ENCODE measurements around the gene ZC3H6.

The ZC3H6 gene

DNA sequence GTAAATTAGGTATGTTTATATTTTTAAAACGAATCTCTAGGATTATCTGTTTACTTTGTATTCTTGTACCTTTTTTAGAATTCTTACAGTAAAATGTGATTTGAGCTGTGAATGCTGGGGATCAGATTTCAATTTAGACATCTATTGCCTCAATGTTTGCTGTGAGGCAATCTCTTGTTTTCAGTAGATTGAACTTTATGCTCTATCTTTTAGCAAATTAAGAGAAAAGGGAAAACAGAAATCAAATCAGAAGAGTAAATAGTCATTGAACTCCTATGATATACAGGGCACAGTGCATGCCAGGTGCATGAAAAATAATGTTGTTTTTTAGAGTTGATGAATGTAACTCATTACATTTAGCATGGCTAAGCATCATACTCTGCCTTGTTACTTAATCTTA is 39.5 kb downstream of the ZC3H6 start:
- Histone ChIP-seq H3K9me3 (no peaks in the 10 kb centered on the region), H3K27me3 (no peaks in the 10 kb centered on the region), H3K4me1 (ENCODE audit: control insufficient read depth in 1 of 2, insufficient read depth in 1 of 2, low read depth in 1 of 2, low read length in 1 of 2) (no peaks in the 10 kb centered on the region), H3K4me3 (ENCODE audit: low read depth in 1 of 2, low read length in 1 of 2) (no peak overlapping the region), H3K36me3 (peaks cover 44% of the 10 kb centered on the region), H3K27ac (no peak overlapping the region)
- TF ChIP-seq, protein P1, sequence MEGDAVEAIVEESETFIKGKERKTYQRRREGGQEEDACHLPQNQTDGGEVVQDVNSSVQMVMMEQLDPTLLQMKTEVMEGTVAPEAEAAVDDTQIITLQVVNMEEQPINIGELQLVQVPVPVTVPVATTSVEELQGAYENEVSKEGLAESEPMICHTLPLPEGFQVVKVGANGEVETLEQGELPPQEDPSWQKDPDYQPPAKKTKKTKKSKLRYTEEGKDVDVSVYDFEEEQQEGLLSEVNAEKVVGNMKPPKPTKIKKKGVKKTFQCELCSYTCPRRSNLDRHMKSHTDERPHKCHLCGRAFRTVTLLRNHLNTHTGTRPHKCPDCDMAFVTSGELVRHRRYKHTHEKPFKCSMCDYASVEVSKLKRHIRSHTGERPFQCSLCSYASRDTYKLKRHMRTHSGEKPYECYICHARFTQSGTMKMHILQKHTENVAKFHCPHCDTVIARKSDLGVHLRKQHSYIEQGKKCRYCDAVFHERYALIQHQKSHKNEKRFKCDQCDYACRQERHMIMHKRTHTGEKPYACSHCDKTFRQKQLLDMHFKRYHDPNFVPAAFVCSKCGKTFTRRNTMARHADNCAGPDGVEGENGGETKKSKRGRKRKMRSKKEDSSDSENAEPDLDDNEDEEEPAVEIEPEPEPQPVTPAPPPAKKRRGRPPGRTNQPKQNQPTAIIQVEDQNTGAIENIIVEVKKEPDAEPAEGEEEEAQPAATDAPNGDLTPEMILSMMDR (IDR thresholded peaks at IDR 0.05), result no peak

DNA sequence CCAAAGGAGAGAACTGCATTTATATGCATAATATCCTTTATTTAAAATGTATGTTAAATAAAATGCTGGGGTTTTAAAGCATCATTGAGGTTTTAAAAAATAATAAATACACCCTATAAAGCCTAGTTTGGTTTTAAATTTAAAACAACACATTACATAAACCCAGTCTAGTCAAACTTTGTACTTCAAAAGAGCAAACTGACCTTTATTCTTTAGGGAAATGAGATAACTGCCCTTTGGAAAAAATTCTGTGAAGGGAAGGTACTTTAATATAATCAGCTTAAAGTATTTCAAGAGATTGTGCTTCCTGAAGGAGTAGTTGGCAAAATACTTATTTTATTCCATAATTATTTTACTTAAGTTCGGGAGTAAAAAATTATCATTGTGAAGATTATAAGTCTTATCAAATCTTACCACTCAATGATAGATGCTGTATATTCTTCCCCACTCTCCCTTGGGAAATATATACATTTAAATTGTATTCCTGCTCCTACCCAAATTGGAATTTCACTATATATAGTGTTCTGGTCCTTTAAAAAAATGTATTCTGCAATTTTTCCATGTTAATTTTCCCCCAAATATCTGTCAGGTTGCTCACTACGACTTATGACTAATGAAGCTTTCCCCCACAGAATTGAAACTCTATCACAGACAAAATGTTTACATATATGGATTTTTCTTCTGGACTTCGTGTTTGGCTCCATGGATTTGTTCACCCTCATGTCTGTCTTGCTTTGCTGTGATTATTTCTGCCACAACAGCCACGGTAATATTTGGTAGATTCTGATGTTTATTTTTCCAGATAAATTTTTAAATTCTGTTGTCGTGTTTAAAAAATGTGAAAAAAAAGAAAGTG is 42.1 kb downstream of the ZC3H6 start:
- TF ChIP-seq, protein P1 (IDR thresholded peaks at IDR 0.05), result no peak
- H3K4me3 ChIP-seq (ENCODE audit: low read depth in 1 of 2, low read length in 1 of 2), result no peak overlapping the region
- H3K9me3 ChIP-seq, result no peaks in the 10 kb centered on the region
- H3K27me3 ChIP-seq, result no peaks in the 10 kb centered on the region
- H3K27ac ChIP-seq, result no peak overlapping the region
- no peaks in the 10 kb centered on the region for H3K4me1 ChIP-seq (ENCODE audit: control insufficient read depth in 1 of 2, insufficient read depth in 1 of 2, low read depth in 1 of 2, low read length in 1 of 2)
- peaks cover 27% of the 10 kb centered on the region for H3K36me3 ChIP-seq

DNA sequence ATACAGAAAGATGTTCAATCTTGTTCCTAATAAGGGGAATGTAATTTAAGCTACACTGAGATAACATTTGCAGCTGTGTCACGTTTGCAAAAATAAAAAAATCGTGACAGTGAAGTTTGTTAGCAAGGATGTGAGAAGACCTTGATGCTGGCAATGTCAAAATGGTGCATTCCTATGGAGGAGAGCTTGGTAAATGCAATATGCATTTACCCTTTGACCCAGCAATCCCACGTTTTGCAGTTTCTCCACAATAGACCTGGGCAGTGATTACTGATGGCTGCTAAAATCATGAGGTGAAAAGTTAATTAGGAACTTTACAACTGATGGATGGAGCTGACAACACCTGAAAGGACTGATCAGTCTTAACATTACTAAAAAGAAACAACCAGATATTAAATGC is 43.1 kb downstream of the ZC3H6 start:
- Histone ChIP-seq H3K27me3 (no peaks in the 10 kb centered on the region), H3K27ac (no peak overlapping the region), H3K9me3 (no peaks in the 10 kb centered on the region), H3K4me3 (ENCODE audit: low read depth in 1 of 2, low read length in 1 of 2) (no peak overlapping the region), H3K36me3 (peaks cover 25% of the 10 kb centered on the region), H3K4me1 (ENCODE audit: control insufficient read depth in 1 of 2, insufficient read depth in 1 of 2, low read depth in 1 of 2, low read length in 1 of 2) (no peaks in the 10 kb centered on the region)
- TF ChIP-seq, protein P1 (IDR thresholded peaks at IDR 0.05), result no peak

DNA sequence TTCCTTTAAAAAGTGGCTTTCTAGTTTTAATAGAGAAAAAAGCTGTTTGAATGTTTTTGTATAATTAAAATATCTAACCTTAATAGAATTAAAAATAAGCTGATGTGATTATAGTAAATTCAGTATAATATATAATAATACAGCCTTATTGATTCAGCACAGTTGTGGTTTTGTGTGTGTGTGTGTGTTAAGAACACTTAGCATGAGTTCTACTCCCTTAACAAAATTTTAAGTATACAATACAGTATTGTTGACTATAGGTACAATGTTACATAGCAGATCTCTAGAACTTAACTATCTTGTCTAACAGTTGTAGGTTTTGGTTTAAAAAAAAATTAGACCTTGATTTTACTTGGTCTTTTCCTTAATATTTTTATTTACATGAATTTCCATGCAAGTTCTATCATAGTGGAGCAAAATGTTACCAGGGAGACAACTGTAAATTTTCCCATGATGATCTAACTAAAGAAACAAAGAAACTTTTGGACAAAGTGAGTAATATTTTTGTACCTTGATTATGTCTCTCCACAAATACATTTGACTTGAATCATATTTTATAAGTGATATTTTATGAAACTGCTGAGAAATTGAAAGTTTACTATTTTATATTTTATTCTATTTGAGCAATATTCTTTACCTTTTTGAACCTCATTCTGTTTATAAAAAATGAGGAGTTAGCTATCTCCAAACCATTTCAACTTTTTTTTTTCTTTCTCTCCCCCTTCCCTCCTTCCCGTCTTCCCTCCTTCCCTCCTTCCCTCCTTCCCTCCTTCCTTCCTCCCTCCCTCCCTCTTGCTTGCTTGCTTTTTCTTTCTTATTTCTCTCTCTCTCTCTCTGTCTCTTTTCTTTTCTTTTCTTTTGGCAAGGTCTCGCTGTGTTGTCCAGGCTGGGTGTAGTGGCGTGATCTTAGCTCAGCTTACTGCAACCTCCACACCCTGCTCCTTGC is 46.3 kb downstream of the ZC3H6 start:
- H3K4me1 ChIP-seq (ENCODE audit: control insufficient read depth in 1 of 2, insufficient read depth in 1 of 2, low read depth in 1 of 2, low read length in 1 of 2), result no peaks in the 10 kb centered on the region
- TF ChIP-seq, protein P1 (IDR thresholded peaks at IDR 0.05), result no peak

GRCh38 chr2:112322919-112323318 is 47.5 kb downstream of the ZC3H6 start:
- H3K9me3 ChIP-seq, result no peaks in the 10 kb centered on the region
- peaks cover 39% of the 10 kb centered on the region for H3K36me3 ChIP-seq
- H3K4me3 ChIP-seq (ENCODE audit: low read depth in 1 of 2, low read length in 1 of 2), result no peak overlapping the region
- H3K27ac ChIP-seq, result no peak overlapping the region
- no peaks in the 10 kb centered on the region for H3K27me3 ChIP-seq
- TF ChIP-seq, protein P1 (IDR thresholded peaks at IDR 0.05), result no peak
- no peaks in the 10 kb centered on the region for H3K4me1 ChIP-seq (ENCODE audit: control insufficient read depth in 1 of 2, insufficient read depth in 1 of 2, low read depth in 1 of 2, low read length in 1 of 2)

More for the DNA sequence above, 46.3 kb downstream of the ZC3H6 start:
- Histone ChIP-seq H3K27me3 (no peaks in the 10 kb centered on the region), H3K9me3 (no peaks in the 10 kb centered on the region), H3K4me3 (ENCODE audit: low read depth in 1 of 2, low read length in 1 of 2) (no peak overlapping the region), H3K36me3 (peaks cover 42% of the 10 kb centered on the region), H3K27ac (no peak overlapping the region)
